ENCODE results near the gene INPP5E.

The INPP5E gene

GRCh38 chr9:136445799-136446198, 6.2 kb upstream of the INPP5E start:
- no peak for TF ChIP-seq CTCF (IDR thresholded peaks at IDR 0.05; ENCODE audit: low read depth, low read length)
- DNase-seq (ENCODE audit: low read depth in 2 of 2) = no peak
- H3K4me3 ChIP-seq (replicated peaks in 1 of 2; ENCODE audit: low read depth in 2 of 2, low read length in 2 of 2) = no peak overlapping the region

GRCh38 chr9:136444102-136444501, 4.5 kb upstream of the INPP5E start:
- no peak for DNase-seq (ENCODE audit: low read depth in 2 of 2)
- TF ChIP-seq CTCF (IDR thresholded peaks at IDR 0.05; ENCODE audit: low read depth, low read length) = no peak

GRCh38 chr9:136443687-136444086, 4.0 kb upstream of the INPP5E start:
- no peak for TF ChIP-seq CTCF (IDR thresholded peaks at IDR 0.05; ENCODE audit: low read depth, low read length)
- H3K4me3 ChIP-seq (replicated peaks in 1 of 2; ENCODE audit: low read depth in 2 of 2, low read length in 2 of 2) = no peak overlapping the region
- DNase-seq (ENCODE audit: low read depth in 2 of 2) = no peak

More at GRCh38 chr9:136444102-136444501, 4.5 kb upstream of the INPP5E start:
- no peak overlapping the region for H3K4me3 ChIP-seq (replicated peaks in 1 of 2; ENCODE audit: low read depth in 2 of 2, low read length in 2 of 2)

GRCh38 chr9:136443087-136443486, 3.4 kb upstream of the INPP5E start:
- DNase-seq (ENCODE audit: low read depth in 2 of 2) = no peak
- H3K4me3 ChIP-seq (replicated peaks in 1 of 2; ENCODE audit: low read depth in 2 of 2, low read length in 2 of 2) = no peak overlapping the region
- no peak for TF ChIP-seq CTCF (IDR thresholded peaks at IDR 0.05; ENCODE audit: low read depth, low read length)

GRCh38 chr9:136442265-136442664, 2.6 kb upstream of the INPP5E start:
- no peak overlapping the region for H3K4me3 ChIP-seq (replicated peaks in 1 of 2; ENCODE audit: low read depth in 2 of 2, low read length in 2 of 2)
- no peak for DNase-seq (ENCODE audit: low read depth in 2 of 2)
- no peak for TF ChIP-seq CTCF (IDR thresholded peaks at IDR 0.05; ENCODE audit: low read depth, low read length)

- H3K4me3 ChIP-seq (replicated peaks in 1 of 2; ENCODE audit: low read depth in 2 of 2, low read length in 2 of 2) = no peak overlapping the region
- no peak for DNase-seq (ENCODE audit: low read depth in 2 of 2)
- TF ChIP-seq CTCF (IDR thresholded peaks at IDR 0.05; ENCODE audit: low read depth, low read length) = no peak
Measured at GRCh38 chr9:136441681-136442245, 2.1 kb upstream of the INPP5E start.

- H3K4me3 ChIP-seq (replicated peaks in 1 of 2; ENCODE audit: low read depth in 2 of 2, low read length in 2 of 2) = no peak overlapping the region
- TF ChIP-seq CTCF (IDR thresholded peaks at IDR 0.05; ENCODE audit: low read depth, low read length) = no peak
- DNase-seq (ENCODE audit: low read depth in 2 of 2) = peak in 1 of 2 donors; percentile 32
Measured at GRCh38 chr9:136441191-136441680, 1.6 kb upstream of the INPP5E start.

Measured in cardiac fibroblast (primary cell).